ENCODE data around the gene PSAT1.

- TF ChIP-seq CTCF (conservative IDR thresholded peaks at IDR 0.05; ENCODE audit: low read length) (no peak), EZH2phosphoT487 (IDR thresholded peaks at IDR 0.05; ENCODE audit: borderline replicate concordance) (no peak)
Observed at GRCh38 chr9:78291240-78291925, 5.5 kb upstream of the PSAT1 start.
